HG03439 (cell line): ENCODE data around the gene TMEM63A.
"Not testable (repeated sequence)": the region's sequence is repeated elsewhere in the genome, so short reads cannot be mapped to it uniquely, and the experiment has no call there.

Experiments
- ATAC-seq: cut with Tn5 transposase; IDR thresholded peaks from one replicate; pipeline ENCODE4 v1.9.1; 2021; ENCODE audit warnings: mild to moderate bottlenecking, moderate library complexity; ENCODE audit not compliant: unreplicated experiment

Gene TMEM63A

DNA sequence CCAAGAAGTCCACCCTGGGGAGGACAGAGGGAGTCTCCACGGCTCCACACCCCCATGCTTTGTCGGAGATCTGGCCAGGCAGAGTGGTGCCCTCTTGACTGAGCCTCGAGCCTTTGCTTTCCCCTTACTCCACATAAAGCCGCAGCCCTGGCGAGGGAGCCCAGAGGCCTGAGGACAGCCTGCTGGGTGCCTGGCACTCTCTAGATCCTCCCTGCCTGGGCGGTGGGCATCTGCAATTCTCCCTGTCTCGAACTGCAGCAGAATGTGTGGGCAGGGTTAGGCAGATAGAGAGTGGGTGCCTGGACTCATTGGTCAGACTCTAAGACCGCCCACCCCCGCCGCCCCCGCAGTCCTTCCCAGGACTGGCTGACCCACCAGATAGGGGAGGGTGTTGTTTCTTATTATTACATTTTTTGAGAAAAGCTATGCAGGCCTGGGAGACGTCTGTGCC, 58.3 kb downstream of the TMEM63A start:
- no peak for ATAC-seq

- no peak for ATAC-seq
These were observed 59.4 kb downstream of the TMEM63A start for GRCh38 chr1:225822655-225823403.

- no peak for ATAC-seq
These were observed 61.6 kb downstream of the TMEM63A start for GRCh38 chr1:225820522-225821120.

DNA sequence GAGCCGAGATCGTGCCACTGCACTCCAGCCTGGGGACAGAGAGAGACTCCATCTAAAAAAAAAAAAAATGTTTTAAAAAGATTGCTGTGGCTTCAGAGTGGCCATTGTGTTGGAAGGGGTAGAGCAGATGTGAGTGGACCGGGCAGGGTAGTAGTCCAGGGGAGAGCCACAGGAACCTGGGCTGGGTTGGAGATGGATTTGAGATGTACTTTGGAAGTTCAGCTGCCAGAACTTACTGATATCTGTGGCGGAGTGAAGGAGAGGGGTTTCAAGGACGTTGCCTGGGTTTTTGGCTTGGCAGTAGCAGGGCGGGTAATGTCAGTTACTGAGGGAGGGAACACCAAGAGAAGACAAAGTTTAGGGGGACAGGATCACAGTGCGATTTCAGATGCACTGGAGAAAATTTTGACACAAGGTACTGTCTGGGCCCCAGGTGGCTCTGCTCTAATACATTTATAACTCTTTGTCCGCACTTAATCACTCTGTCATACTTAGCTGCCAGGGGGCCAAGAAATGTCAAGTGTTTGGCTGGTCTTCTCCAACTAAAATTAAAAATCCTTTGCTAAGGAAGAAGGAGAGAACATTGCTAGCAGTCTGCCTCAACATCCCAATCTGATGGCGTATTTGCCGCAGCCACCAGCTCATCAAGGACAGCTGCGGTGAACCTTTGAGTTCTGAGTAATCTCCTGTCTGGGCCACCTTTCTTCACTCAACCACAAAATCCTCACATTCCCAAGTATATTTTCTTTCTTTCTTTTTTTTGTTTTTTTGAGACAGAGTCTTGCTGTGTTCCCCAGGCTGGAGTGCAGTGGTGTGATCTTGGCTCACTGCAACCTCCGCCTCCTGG, 62.6 kb downstream of the TMEM63A start:
- no peak for ATAC-seq

- no peak for ATAC-seq
These were observed 64.0 kb downstream of the TMEM63A start for GRCh38 chr1:225818229-225818628.

DNA sequence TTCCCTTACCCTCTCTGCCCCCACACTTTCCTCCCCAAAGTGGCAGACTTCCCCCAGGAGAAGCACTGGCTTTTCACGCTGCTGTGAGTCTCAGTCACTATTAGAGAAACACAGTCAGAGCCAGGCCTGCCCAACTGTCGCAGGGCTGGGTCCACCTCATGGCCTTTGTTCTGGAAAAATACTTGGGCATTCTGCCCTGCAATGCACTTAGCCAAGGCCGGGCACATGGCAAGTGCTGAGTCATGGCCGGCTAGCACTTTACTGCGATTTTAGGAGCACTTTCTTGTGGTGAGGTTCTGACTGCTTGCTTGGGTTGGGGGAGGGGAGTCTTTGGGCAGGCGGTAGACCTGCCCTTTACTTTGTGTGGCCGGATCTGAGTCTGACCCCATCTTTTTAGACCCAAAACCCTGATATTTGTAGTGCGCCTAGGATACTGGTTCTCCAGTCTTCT, 64.5 kb downstream of the TMEM63A start:
- no peak for ATAC-seq

GRCh38 chr1:225816643-225817538, 65.3 kb downstream of the TMEM63A start:
- no peak for ATAC-seq

- ATAC-seq = no peak
These were observed 66.5 kb downstream of the TMEM63A start for GRCh38 chr1:225815526-225816178.

- ATAC-seq = not testable (repeated sequence)
These were observed 67.1 kb downstream of the TMEM63A start for GRCh38 chr1:225815090-225815489.

- no peak for ATAC-seq
These were observed 67.8 kb downstream of the TMEM63A start for GRCh38 chr1:225814381-225814780.

DNA sequence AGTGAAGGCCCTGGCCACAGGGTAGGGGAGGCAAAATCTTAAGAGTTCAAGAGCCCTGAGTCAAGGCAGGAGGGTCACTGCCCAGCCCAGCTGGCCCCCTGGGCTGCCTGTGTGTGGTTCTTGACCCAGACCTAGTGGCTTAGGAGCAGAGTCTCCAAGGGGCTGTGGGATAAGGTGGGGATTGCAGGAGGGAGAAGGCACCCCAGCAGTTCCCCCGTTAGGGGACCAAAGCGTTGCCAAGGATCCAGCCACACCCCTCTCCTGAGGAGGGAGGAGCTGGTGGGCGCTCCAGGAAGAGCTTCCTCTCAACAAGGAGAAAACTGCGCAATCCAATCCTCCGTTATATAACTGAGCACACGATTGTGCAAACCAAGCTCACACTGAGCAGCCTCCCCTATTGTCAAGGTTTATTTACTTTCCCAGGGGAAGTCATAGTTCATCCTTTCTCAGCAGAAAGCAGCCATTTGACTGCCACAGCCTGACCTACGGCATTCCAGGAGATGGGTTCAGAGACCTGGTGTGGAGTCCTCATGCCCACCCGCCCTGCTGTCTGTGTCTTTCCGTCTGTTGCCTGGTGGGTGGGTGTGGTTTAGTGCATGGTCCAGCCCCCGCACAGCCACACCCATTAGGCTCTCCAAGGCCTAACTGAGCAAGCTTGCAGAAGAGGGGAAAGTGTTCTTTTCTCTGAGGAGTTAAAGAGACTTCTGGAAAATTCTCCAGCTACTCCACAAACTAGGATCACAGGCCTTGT, 68.8 kb downstream of the TMEM63A start:
- ATAC-seq = no peak

- no peak for ATAC-seq
These were observed 69.5 kb downstream of the TMEM63A start for GRCh38 chr1:225812488-225813213.

DNA sequence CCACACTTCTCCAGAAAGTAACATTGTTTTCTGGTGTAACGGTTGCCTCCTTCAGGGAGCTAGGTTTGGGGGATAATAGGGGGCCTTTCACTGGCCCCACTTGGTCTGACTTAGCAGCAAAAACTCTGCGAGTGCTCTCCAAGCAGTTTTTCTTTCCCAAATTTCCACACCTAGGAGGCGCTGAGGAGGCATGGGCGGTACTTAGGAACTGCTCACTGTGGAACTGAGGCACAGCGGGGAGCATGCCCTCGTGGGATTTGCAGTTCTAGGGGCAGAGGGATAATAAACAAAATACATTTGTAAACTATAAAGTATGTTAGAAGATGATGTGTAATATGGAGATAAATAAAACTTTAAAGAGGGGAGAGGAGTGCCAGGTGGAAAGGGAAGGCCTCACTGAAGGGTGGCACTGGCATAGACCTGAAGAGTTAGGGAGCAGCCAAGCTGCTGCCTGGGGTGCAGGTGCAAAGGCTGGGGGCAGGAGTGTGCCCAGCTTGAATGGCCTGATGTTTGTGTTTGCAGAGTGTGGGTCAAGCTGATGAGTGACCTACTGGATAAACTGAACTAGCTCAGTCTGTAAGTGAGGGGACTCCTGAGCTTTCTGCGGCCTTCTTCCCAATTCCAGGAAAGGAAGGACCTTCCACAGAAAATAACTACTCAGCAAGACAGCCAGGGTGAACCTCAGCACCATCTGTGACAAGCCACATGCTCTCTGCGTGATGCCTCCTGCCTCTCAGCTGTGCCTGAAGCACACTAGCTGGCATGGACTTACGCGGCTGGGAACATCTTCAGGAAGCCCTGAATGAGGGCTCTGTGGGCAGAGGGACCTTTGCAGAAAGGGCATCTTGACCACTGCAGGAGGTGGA, 70.3 kb downstream of the TMEM63A start:
- no peak for ATAC-seq

DNA sequence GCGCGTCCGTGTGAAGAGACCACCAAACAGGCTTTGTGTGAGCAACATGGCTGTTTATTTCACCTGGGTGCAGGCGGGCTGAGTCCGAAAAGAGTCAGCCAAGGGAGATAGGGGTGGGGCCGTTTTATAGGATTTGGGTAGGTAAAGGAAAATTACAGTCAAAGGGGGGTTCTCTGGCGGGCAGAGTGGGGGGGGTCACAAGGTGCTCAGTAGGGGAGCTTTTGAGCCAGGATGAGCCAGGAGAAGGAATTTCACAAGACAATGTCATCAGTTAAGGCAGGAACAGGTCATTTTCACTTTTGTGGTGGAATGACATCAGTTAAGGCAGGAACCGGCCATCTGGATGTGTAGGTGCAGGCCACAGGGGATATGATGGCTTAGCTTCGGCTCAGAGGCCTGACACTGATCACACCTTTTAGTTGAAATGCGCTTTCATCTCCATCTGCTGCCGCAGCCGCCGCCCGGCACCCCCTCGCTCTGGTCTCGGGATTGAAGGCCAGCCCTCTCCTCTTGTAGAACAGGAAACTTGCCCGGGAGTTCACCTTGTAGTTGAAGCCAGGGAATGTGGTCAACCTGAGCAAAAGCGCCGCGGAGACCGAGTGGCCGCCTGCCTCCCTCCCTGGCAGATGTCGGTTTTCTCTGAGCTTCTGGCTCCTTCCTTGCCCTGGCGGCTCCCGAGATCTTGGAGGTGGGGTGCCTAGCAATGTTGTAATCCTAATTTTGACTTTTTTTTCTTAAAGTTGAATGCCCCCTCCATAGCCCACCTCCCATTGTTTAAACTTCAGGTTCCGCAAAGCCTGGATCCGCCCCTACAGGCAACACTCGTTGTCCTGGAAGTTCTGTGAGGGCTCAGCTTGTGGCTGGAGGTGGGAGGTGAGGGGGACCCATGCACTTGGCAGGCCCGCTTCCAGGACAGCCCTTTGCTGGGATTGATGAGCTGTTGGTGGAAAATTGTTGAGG, 71.3 kb downstream of the TMEM63A start:
- ATAC-seq = not testable (repeated sequence)

DNA sequence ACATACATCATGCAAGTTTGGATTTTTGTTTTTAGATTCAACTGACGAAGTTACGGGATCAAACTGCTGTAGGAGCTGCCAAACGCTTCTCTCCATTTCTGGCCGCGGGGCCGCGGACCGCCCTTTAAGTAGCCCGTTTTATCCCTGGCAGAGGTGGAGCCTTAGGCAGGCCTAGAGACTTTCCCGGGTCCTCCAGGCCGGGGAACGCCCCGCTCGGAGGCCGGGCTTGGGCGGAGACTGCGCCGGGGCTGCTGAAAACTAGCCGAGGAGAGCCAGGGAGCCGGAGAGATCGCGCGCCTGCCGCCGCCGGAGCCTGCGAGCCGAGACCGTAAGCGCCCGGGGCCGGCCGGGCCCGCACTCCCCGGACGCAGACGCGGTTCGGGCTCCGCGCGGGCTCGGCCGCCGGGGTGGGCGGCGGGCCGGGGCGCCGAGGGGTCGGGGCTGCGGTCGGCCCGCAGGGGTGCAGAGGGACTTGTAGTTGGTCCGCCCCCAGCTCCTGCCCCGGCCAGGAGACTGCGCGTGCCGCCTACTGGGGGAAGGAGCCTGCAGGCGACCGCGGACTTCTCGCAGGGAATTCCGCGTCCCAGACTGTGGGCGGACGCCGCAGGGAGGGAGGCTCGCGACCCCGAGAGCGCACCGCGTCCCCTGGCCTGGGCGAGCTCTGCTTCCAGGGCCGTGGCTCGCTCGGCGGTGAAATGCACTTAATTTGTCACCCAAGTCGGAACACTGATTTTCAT, 72.2 kb downstream of the TMEM63A start, which contains the start of gene EPHX1:
TSS of gene EPHX1 (plus strand) at position 283 of the 737 bp plus-strand sequence. CDS start 18,606 bp downstream, outside the sequence.
- peak; percentile 91 for ATAC-seq

DNA sequence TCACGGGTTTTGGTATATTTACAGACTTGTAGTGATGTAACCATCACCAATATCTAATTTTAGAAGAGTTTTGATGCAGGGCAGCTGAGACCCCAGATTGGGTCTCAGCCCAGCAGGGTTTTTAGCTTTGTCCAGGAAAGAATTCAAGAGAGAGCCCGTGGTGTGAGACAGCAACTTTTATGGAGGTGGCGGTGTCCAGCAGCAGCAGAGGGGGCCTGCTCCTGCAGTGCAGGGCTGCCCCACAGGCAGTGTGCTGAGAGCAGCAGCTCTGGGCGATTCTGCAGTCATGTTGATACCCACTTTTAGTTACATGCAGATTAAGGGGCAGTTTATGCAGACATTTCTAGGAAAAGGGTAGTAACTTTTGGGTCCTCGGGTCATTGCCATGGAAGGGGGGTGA, 74.0 kb downstream of the TMEM63A start:
- ATAC-seq = no peak
